ENCODE data around the gene MINDY3.

DNA sequence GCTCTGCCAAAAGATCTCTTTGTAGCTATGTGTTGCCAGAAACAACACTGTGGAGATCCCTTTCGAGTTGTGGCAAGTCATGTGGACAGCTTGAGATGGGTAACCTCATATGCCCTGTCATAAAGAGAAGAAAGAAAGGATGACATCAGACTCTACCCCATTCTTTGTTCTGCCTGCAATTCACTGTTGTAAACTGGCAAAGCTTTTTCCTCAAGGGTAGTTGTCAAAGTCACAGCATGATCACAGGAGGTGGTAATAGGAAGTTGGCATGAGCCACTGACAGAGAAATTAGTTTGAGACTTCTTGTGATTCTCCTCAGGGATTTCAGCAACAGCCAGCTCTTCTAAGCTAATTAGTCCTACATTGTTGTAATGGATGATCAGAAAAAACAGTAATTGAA lies 19.4 kb upstream of the MINDY3 start:
- TF ChIP-seq GATA2 (IDR thresholded peaks at IDR 0.05; ENCODE audit: low read depth, low read length) (no peak), GATA3 (IDR thresholded peaks at IDR 0.05; ENCODE audit: low read depth, low read length) (no peak)

Data from SH-SY5Y (cell line).